ENCODE results near the gene CD2AP.

DNA sequence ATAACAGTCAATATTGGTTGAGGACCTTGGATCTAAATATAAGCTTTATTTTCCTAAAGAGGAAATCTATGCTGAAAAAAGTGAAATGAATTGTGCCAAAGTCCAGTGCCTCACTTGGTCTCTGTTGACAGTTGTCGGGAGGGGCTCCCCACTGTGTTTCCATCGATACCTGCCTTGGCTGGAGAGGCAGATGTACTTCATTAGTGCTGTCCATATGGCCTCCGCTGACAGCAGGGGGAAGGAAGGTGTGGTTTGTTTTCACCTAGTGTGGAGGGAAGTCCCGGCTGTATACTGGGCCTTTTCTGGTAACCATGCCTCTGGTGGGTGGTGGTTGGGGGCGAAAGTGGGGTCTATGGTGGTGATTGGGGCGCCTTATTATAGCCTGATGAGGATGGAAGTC lies 42.7 kb downstream of the CD2AP start:
- TF ChIP-seq CTCF (IDR thresholded peaks at IDR 0.05; ENCODE audit: insufficient read depth, low read length, poor library complexity, severe bottlenecking) (no peak), EZH2phosphoT487 (conservative IDR thresholded peaks at IDR 0.05; ENCODE audit: low read length) (no peak)
